Middle frontal gyrus (tissue), 1 donor: ENCODE results near the gene RFX2.

Source experiments
- DNase-seq: peaks from one replicate; pipeline ENCODE4 v3.0.0-alpha.2; 2015; ENCODE audit warnings: low spot score; ENCODE audit errors: extremely low spot score

RFX2 gene

GRCh38 chr19:6105444-6105843 lies 4.9 kb downstream of the RFX2 start:
- DNase-seq: no peak

- DNase-seq: no peak
Measured at GRCh38 chr19:6103894-6104293, 6.4 kb downstream of the RFX2 start.

GRCh38 chr19:6103217-6103644 lies 7.1 kb downstream of the RFX2 start:
- DNase-seq: no peak

GRCh38 chr19:6101991-6102390 lies 8.3 kb downstream of the RFX2 start:
- no peak for DNase-seq

- DNase-seq: no peak
Measured at GRCh38 chr19:6101291-6101825, 8.9 kb downstream of the RFX2 start.

- no peak for DNase-seq
Measured at GRCh38 chr19:6100284-6100915, 9.9 kb downstream of the RFX2 start.

GRCh38 chr19:6099599-6099998 lies 10.7 kb downstream of the RFX2 start:
- no peak for DNase-seq

GRCh38 chr19:6099033-6099432 lies 11.3 kb downstream of the RFX2 start:
- no peak for DNase-seq

GRCh38 chr19:6098574-6098973 lies 11.7 kb downstream of the RFX2 start:
- DNase-seq: no peak

- no peak for DNase-seq
Measured at GRCh38 chr19:6097911-6098310, 12.4 kb downstream of the RFX2 start.

- DNase-seq: no peak
Measured at GRCh38 chr19:6095760-6096159, 14.5 kb downstream of the RFX2 start.

GRCh38 chr19:6092329-6093286 lies 17.7 kb downstream of the RFX2 start:
- no peak for DNase-seq

- DNase-seq: no peak
Measured at GRCh38 chr19:6091771-6092291, 18.5 kb downstream of the RFX2 start.

- DNase-seq: no peak
Measured at GRCh38 chr19:6090634-6091033, 19.7 kb downstream of the RFX2 start.

GRCh38 chr19:6088602-6089049 lies 21.7 kb downstream of the RFX2 start:
- DNase-seq: no peak

GRCh38 chr19:6087074-6087571 lies 23.2 kb downstream of the RFX2 start:
- no peak for DNase-seq

GRCh38 chr19:6086068-6086788 lies 24.1 kb downstream of the RFX2 start:
- no peak for DNase-seq

- no peak for DNase-seq
Measured at GRCh38 chr19:6084821-6085220, 25.5 kb downstream of the RFX2 start.

GRCh38 chr19:6079107-6079506 lies 31.2 kb downstream of the RFX2 start:
- no peak for DNase-seq

- no peak for DNase-seq
Measured at GRCh38 chr19:6078068-6078467, 32.2 kb downstream of the RFX2 start.
